Muscle of arm (tissue), 12 donors: ENCODE measurements around the gene COL20A1. TPM values are rescaled to one million over a fixed set of nuclear protein-coding genes. Genes with fewer than 3 reads are reported as not detected.

ENCODE experiments used
- DNase-seq: peaks from one replicate; pipeline ENCODE4 v3.0.0-alpha.2; 2013
- polyA plus RNA-seq, 12 donors: library from polyadenylated mRNA; unstranded; fragments of 120-200 nt; gene quantifications; one replicate each; pipeline ENCODE4 v1.2.1, GENCODE V29; 2013; ENCODE audit not compliant: insufficient read length in 12 of 12

The COL20A1 gene
- polyA plus RNA-seq, 12 donors = 2.9 to 12.9 (median 4.7) TPM; not detected in 1

DNA sequence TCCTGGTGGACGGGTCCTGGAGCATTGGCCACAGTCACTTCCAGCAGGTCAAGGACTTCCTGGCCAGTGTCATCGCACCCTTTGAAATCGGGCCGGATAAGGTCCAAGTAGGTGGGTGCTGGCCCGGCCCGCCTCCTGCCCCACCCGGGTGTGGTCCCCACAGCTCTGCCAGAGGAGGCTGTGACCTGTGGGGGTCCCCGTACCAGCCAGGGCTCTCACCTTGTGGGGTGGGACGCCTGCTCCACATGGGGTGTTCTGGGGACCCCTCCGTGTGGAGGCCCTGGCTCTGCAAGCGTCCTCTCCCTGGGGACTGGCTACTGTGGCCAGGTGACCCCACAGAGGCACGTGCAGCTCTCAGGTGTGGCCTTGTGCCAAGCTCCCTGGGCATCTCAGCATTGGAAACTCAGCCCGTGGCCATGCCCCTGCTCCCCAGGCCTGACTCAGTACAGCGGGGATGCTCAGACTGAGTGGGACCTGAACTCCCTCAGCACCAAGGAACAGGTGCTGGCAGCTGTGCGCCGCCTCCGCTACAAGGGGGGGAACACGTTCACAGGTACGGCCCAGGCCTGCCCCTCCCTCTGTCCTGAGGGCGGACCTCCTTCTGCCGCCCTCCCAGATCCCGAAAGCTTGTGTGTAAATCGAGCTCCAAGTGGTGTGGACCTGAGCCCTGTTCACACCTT is 14.7 kb downstream of the COL20A1 start:
- no peak for DNase-seq

DNA sequence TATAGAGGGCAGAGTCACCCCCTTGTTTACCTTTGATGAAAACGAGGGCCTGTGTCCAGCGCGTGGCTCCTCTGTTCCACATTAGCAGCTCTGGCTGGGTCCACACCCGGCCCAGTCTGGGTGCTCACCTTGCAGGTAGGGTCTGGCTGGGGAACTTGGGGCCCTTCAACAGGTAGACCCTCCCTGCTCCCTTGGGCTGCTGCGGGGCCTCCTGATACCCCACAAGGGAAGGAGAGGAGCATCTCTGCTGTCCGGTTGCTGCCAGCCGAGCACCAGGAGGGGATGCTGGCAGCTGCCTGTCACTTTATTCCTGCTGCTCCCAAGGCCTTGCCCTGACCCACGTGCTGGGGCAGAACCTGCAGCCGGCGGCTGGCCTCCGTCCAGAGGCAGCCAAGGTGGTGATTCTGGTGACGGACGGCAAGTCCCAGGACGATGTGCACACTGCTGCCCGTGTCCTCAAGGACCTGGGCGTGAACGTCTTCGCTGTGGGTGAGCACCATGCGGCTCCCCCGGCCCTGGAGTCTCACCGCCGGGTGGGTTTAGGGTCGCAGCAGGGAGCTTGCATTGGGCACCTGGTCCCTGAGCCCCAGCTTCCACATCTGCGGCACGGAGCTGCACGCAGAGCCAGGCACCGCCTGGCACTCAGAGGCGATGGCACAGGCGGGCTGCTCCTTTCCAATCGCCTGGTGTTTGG is 15.4 kb downstream of the COL20A1 start:
- DNase-seq = no peak

DNA sequence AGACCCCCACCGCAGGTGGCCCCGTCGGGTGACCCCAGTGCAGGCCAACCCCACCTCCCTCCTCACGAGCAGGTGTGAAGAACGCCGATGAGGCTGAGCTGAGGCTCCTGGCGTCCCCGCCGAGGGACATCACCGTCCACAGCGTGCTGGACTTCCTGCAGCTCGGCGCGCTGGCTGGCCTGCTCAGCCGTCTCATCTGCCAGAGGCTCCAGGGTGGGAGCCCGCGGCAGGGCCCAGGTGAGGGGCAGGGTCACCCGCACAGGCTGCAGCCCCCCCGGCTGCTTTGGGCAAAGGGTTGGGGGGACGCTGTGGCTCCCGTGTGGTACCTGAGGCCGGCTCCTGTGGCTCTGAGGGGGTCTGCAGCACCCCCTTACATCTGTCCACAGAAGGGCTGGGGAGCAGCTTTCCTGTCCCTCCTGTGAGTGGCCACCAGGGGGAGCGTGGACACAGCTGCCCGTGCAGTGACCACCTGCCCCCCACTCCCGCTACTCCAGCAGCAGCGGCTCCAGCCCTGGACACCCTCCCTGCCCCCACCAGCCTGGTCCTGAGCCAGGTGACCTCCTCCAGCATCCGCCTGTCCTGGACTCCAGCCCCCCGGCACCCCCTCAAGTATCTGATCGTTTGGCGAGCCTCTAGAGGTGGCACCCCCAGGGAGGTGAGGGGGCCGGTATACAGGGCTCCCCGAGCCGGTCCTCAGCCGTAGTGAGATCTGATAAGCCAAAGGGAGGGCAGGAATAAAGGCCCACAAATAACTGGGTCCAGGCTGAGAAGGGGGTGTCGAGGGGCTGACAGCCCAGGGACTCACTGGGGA is 16.5 kb downstream of the COL20A1 start:
- peak; percentile 55 for DNase-seq

DNA sequence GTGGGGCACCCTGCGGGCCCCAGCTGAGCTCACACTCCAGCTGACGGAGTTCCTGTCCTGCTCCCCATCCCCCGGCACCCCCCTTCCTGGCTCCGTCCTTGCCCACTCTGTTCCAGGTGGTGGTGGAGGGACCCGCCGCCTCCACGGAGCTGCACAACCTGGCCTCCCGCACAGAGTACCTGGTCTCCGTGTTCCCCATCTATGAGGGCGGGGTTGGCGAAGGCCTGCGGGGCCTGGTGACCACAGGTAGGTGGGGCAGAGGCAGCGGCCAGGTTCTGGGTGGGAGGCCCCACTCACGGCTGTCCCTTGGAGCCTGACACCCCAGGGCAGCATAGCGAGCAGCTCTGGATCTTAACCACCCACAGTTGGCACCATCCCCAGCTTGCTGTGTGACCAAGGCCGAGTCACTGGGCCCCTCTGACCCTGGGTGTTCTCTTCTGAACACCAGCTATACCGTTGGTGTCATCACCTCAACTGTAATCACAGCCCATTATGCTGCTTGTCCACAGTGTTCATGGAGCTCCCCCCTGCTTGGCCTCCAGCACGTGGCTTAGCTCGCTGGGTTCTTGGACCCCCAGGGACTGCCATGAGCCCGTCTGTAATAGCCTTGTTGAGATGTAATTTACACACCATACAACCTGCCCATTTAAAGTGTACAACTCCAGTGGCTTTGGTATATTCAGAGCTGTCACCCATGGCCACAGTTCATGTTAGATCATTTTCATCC is 17.4 kb downstream of the COL20A1 start:
- no peak for DNase-seq

DNA sequence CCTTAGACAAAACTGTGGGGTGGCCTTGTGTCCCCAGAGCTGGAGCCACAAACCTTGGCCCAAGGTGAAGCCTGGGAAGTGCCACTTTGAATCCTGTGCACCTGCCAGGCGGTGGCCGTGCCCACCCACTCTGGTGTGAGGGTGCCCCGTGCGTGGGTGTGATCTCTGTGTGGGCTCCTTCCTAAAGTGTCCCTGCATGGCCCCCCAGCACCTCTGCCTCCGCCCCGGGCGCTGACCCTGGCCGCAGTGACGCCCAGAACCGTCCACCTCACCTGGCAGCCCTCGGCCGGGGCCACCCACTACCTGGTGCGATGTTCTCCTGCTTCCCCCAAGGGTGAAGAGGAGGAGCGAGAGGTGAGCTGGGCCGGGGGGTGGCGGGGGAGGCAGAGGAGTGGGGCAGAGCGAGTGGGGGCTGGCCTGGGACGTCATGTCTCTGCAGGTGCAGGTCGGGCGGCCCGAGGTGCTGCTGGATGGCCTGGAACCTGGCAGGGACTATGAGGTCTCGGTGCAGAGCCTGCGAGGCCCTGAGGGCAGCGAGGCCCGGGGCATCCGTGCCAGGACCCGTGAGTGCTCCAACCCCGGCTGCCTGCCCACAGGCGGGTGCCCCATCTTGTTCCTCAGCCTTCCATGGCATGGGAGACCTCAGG is 18.3 kb downstream of the COL20A1 start:
- no peak for DNase-seq

DNA sequence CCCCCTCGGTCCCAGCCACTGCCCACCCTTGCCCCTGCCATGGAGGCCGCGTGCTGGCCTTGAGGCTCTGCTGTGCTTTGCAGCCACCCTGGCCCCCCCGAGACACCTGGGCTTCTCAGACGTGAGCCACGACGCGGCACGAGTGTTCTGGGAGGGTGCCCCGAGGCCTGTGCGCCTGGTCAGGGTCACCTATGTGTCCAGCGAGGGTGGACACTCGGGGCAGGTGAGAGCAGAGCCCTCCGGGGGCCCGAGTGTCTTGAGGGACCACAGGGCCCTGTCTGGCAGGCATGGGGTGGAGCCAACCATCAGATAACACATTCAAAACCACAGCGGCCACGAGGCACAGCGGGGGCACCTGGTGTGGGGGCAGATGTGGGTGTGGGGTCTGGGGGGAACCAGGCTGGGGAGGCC is 18.9 kb downstream of the COL20A1 start:
- no peak for DNase-seq

DNA sequence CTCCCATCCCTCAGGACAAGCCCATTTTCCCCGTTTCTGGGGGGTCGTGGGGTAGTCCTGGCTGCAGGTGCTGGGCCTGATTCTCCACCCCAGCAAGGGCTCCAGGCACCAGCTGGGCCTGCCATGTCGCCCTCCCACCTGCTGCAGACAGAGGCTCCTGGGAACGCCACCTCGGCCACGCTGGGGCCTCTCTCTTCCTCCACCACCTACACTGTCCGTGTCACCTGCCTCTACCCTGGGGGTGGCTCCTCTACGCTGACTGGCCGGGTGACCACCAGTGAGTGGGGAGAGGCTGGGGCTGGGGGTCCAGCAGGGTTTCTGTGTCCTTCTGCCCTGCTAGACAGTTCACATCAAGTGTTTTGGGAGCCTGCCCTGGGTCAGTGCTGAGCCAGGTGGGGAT is 19.3 kb downstream of the COL20A1 start:
- DNase-seq = no peak

DNA sequence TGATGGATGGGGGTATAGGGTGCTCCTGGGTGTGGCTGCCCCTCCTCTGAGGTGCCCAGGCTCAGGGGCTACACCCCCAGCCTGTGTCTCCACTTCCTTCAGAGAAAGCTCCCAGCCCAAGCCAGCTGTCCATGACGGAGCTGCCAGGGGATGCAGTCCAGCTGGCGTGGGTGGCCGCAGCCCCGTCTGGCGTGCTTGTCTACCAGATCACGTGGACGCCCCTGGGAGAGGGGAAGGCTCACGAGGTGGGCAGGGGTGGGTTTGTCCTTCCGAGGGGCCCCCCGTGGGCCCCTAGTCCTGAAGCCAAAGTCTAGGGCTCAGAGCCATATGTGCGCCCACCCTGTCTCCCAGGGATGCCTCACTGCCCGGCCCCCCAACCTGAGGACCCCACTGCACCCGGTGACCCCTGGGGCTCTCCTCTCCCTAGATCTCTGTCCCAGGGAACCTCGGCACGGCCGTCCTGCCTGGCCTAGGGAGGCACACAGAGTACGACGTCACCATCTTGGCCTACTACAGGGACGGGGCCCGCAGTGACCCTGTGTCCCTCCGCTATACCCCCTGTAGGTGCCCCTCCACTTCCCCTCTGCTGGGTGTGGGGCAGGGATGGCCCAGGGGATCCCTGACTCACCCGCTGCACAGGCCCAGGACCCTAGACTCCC is 19.8 kb downstream of the COL20A1 start:
- DNase-seq = peak; percentile 66

DNA sequence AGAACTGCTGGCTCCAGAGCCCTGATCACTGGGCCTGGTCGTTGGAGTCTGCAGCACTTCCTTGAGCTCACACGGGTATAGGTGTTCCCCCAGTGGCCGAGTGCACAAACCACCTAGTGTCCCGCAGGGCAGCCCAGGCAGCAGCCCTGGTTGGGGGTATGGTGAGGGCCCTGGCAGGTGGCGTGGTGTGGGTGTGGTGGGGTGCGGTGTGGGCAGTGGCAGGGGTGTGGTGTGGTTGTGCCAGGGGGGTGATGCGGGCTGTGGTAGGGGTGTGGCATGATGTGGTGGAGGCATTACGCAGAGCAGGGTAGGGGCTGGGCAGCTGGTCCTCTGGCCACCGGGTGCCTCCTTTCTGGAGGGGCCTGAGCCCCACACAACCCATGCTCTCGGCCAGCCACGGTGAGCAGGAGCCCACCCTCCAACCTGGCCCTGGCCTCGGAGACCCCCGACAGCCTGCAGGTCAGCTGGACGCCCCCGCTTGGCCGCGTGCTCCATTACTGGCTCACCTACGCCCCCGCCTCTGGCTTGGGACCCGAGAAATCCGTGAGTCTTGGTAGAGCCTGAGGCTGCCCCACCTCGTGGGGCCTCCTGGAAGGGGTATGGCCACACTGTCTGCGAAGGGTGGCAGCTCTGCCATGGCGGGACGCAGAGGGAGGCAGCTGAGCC is 20.5 kb downstream of the COL20A1 start:
- no peak for DNase-seq

DNA sequence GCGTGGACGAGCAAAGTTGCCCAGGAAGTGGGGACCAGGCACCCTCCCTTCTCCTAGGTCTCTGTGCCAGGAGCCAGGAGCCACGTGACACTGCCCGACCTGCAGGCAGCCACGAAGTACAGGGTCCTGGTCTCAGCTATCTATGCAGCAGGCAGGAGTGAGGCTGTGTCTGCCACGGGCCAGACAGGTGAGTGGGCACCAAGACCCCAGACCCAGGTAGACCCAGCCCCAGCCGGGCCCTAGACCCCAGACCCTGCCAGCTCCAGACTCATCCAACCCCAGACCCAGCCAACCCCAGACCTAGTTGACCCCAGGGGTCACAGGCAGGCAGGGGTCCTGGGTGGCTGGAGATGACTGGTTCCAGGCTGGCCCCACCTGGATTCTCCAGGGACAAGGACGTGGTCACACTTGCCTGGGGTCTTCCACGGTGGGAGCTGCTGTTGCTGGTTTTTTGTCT is 21.1 kb downstream of the COL20A1 start:
- DNase-seq = no peak

DNA sequence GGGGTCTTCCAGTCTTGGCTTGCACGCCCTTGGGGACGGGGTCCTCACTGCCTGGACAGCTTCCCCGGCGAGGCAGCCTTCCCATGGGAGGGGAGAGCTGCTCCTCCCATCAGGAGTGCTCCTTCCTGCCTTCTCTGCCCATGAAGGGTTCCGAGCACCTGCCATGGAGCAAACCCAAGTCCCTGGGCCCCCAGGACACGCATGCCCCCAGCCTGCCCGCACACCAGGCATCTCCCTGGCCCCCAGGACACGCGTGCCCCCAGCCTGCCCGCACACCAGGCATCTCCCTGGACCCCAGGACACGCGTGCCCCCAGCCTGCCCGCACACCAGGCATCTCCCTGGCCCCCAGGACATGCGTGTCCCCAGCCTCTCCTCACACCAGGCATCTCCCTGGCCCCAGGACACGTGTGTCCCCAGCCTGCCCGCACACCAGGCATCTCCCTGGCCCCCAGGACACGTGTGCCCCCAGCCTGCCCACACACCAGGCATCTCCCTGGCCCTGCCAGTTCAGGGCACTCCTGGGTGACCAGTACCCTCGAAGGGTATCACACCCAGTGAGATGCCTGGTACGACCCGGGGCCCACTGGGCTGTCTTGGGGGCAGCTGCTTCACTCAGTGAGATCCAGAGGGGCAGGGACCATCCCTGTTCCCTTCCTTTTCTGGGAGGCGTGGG is 21.7 kb downstream of the COL20A1 start:
- DNase-seq = no peak

DNA sequence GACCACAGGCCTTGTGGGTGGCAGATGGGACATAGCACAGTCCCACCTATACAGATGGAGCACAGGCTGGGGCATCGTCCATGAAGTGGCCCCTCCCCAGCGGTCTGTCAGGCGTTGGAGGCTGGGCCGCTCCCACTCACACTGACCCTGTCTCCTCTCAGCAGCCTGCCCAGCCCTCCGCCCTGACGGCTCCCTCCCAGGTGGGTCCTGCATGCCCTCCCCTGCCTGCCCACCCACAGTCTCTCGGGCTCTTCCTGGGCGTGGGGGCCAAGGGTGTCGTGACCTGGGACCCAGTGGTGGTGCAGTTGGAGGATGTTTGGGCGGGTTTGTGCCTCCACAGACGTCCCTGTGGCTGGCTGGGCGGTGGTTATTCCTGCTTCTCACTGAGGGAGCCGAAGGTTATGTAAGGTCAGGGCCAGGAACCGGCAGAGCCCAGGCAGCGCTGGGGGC is 22.3 kb downstream of the COL20A1 start:
- no peak for DNase-seq

DNA sequence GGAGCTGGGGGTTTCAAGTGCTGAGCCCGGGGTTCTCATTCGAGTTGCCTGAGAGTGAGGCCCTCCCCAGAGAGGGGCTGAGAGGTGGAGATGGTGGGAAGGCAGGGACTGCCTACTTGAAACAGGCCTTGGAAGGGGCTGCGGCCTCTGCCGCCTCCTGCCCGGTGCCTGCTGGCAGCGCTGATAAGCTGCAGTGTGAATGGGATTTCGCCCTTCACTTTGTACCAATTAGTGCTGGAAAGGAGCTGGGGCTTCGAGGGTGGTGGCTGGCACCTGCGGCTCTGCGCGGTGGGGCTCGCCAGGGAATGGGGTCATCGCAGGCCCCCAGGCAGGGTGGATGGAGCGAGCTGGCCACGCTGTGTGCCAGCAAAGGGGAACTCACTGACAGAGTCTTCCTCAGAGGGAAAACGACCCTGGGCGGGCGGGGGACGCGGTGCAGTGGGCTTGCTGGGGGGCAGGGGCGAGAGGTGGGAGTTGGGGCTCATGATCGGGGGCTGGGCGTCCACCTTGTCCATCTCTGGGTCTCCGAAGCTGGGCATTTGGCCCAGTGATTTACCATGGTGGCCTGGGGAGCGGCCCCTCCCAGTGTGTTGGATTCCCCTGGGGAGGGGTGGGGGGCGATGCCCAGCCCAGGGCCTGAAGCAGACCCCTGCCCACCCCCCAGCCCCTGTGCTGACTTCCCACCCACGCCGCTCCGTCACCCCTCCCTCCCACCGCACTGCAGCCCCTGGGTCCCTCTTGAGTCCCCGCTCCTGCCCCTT is 22.9 kb downstream of the COL20A1 start:
- no peak for DNase-seq

DNA sequence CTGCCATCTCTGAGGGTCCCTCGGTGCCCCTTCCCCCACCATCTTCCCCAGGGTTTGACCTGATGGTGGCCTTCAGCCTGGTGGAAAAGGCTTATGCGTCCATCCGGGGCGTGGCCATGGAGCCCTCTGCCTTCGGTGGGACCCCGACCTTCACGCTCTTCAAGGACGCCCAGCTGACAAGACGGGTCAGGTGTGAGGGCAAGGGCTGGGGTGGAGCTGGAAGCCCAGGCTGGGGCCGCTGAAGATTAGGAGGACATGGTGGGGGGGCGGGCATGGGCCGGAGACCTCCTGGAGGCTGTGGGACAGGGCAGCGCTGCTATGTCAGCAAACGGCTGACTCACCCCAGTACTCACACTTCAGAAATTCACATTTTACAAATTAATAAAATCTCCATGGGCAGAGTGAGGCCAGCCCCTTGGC is 23.5 kb downstream of the COL20A1 start:
- no peak for DNase-seq

DNA sequence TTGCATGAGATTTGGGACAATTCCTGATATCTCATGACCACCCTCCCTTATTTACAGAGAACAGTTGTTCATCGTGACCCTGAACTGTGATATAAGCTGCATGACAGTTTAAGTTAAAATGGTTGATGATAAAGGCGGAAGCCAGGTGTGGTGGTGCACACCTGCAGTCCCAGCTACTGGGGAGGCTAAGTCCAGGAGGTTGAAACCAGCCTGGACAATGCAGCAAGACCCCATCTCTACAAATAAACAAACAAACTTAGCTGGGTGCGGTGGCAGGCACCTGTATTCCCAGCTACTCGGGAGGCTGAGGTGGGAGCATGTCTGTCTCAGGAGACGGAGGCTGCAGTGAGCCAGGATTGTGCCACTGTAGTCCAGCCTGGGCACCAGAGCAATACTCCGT is 24.1 kb downstream of the COL20A1 start:
- no peak for DNase-seq

DNA sequence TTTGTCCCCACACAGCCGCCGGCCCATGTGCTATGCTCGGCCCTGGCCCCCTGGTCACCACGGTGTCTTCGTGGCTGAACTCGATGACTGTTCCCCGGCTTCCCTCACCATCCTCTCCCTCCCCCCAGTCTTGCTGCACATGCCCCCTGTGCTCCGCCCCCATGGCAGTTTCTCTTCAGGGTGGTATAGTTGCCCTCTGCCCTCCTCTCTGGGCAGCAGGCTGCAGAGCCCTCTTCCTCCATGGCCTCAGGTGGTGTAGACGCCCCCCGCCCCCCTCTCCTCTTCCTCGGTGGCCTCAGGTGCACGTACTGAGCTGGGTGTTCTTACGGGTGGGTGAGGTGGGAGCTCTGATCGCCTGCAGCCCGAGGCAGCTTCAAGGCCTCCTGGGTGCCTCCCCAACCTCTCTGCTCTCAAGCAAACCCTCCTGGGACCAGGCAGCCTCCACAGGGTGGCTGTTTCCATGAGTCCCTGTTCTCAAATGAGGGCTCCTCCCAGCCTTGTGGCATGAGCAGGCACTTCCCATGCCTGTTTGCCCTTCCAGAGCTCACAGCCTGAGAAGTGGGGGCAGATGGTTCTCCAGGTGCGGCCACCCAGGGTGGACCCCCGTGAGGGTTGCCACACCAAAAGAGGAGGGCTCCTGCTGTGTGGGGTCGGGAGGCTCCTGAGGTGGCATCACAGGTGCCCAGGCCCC is 24.8 kb downstream of the COL20A1 start:
- DNase-seq = no peak

DNA sequence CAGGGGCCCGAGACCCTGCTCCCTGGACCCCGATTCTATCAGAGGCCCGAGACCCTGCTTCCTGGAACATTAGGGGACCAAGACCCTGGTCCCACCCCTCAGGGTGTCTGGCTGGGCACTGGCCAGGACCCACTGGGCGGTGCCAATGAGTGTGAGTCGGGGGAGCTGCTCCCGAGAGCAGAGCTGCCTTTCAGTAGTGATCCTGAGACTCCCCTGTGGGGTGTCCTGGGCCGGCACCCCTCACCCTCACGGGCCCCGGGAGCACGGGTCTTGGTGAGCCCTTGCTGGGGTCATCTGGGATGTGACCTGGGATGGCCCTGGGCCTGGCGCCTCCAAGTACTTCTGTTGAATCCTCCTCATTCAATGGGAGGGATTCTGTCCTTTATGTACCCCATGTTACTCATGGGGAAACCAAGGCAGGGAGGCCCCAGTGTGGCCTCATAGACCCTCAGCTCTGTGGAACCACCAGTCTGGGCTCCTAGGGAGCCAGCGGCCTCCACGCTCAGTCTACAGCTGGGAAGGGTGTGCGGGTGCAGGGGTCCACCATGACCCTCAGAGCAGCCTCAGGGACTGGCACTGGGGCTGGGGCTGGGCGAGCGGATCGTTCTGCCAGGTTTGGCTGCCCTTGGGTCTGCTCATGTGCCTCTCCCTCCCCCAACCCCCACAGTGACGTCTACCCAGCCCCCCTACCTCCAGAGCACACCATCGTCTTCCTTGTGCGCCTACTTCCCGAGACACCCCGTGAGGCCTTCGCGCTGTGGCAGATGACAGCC is 25.6 kb downstream of the COL20A1 start:
- no peak for DNase-seq
